SK-N-SH (cell line): Measurements from ENCODE around the gene PRAMEF18.
"Not testable (repeated sequence)": the region's sequence is repeated elsewhere in the genome, so short reads cannot be mapped to it uniquely, and the experiment has no call there.

Experiments used
- ELF1 ChIP-seq: IDR thresholded peaks from 2 replicates; pipeline ENCODE4 v1.4.0; 2012
- EZH2phosphoT487 ChIP-seq: fragments of 200-600 bp; sonication (generic); IDR thresholded peaks from 2 replicates; pipeline ENCODE4 v1.6.1; 2017; ENCODE audit warnings: low read depth, mixed run types, mild to moderate bottlenecking, antibody characterized with exemption, moderate library complexity, borderline replicate concordance
- JUND ChIP-seq: IDR thresholded peaks from 2 replicates; pipeline ENCODE4 v1.4.0; 2012
- MAX ChIP-seq: IDR thresholded peaks from 2 replicates; pipeline ENCODE4 v1.4.0; 2012; ENCODE audit warnings: low read depth
- POLR2AphosphoS5 ChIP-seq: IDR thresholded peaks from 2 replicates; pipeline ENCODE4 v1.6.1; 2012; ENCODE audit warnings: low read depth, low read length
- RXRA ChIP-seq: IDR thresholded peaks from 2 replicates; pipeline ENCODE4 v1.4.0; 2012; ENCODE audit warnings: low read depth, mild to moderate bottlenecking, borderline replicate concordance
- TF ChIP-seq, protein P1 (sequence below): fragments of 200-600 bp; sonication (generic); IDR thresholded peaks from 2 replicates; pipeline ENCODE4 v1.6.1; 2017; ENCODE audit warnings: antibody characterized with exemption, mild to moderate bottlenecking, moderate library complexity

- TF ChIP-seq, protein P1, sequence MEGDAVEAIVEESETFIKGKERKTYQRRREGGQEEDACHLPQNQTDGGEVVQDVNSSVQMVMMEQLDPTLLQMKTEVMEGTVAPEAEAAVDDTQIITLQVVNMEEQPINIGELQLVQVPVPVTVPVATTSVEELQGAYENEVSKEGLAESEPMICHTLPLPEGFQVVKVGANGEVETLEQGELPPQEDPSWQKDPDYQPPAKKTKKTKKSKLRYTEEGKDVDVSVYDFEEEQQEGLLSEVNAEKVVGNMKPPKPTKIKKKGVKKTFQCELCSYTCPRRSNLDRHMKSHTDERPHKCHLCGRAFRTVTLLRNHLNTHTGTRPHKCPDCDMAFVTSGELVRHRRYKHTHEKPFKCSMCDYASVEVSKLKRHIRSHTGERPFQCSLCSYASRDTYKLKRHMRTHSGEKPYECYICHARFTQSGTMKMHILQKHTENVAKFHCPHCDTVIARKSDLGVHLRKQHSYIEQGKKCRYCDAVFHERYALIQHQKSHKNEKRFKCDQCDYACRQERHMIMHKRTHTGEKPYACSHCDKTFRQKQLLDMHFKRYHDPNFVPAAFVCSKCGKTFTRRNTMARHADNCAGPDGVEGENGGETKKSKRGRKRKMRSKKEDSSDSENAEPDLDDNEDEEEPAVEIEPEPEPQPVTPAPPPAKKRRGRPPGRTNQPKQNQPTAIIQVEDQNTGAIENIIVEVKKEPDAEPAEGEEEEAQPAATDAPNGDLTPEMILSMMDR, result not testable (repeated sequence)
- not testable (repeated sequence) for TF ChIP-seq ELF1, MAX, RXRA, JUND, EZH2phosphoT487, POLR2AphosphoS5
Measured at GRCh38 chr1:13222788-13223187, 3.2 kb downstream of the PRAMEF18 start.
